ENCODE data around the gene DCLK1. TPM values are rescaled to one million over a fixed set of nuclear protein-coding genes. Genes with fewer than 3 reads are reported as not detected.

DCLK1 gene
- total RNA-seq, 4 donors from 2014 or later: 1.1 to 10.8 (median 6.7) TPM

GRCh38 chr13:35785576-35786303 is 345.4 kb downstream of the DCLK1 start:
- no peaks in the 10 kb centered on the region for H3K36me3 ChIP-seq
- 71 to 76% methylated on average over 8 to 12 of the region's 12 CpGs for WGBS, 2 donors (ENCODE audit: low coverage in 1 of 2)
- H3K27ac ChIP-seq: no peak overlapping the region
- no peaks in the 10 kb centered on the region for H3K9me3 ChIP-seq
- peaks cover 0 to 3% (median 0%) of the 10 kb centered on the region in 4 donors for H3K4me1 ChIP-seq
- in situ Hi-C loops (cut with MboI; ENCODE audit: low pct_ligation_motif_present in 1 of 4, low pct_unique_long_range_greater_than_20kb in 1 of 4, low sequenced_read_pairs in 3 of 4) (no loop called here), intact Hi-C loops (cut with DNase I; ENCODE audit: low total_unique reads) (loop anchor here (10.0 kb wide), 1 partner anchor 151 kb away; no protein-coding TSS in a partner anchor)
- H3K4me3 ChIP-seq: no peak overlapping the region
- DNase-seq: no peak
- no peaks in the 10 kb centered on the region for H3K27me3 ChIP-seq
- TF ChIP-seq POLR2A (IDR thresholded peaks at IDR 0.05) (no peak), POLR2AphosphoS5 (IDR thresholded peaks at IDR 0.05) (no peak), EP300 (IDR thresholded peaks at IDR 0.05; ENCODE audit: low read depth) (no peak), CTCF (IDR thresholded peaks at IDR 0.05) (no peak)

- Histone ChIP-seq H3K27ac (no peak overlapping the region), H3K4me1 (peaks cover 0 to 3% (median 0%) of the 10 kb centered on the region in 4 donors), H3K4me3 (no peak overlapping the region), H3K9me3 (no peaks in the 10 kb centered on the region), H3K36me3 (no peaks in the 10 kb centered on the region), H3K27me3 (no peaks in the 10 kb centered on the region)
- DNase-seq: no peak
- TF ChIP-seq POLR2A (IDR thresholded peaks at IDR 0.05) (no peak), POLR2AphosphoS5 (IDR thresholded peaks at IDR 0.05) (no peak), EP300 (IDR thresholded peaks at IDR 0.05; ENCODE audit: low read depth) (no peak), CTCF (IDR thresholded peaks at IDR 0.05) (no peak)
- WGBS, 2 donors (ENCODE audit: low coverage in 1 of 2): 70 to 86% methylated on average over 4 to 10 of the region's 10 CpGs
- in situ Hi-C loops (cut with MboI; ENCODE audit: low pct_ligation_motif_present in 1 of 4, low pct_unique_long_range_greater_than_20kb in 1 of 4, low sequenced_read_pairs in 3 of 4): no loop called here
- intact Hi-C loops (cut with DNase I; ENCODE audit: low total_unique reads): loop anchor here (10.0 kb wide), 1 partner anchor 150 kb away; no protein-coding TSS in a partner anchor
Observed at GRCh38 chr13:35784286-35784951, 346.8 kb downstream of the DCLK1 start.

GRCh38 chr13:35782793-35783192 is 348.4 kb downstream of the DCLK1 start:
- Histone ChIP-seq H3K4me3 (no peak overlapping the region), H3K27ac (no peak overlapping the region), H3K4me1 (peaks cover 0 to 3% (median 0%) of the 10 kb centered on the region in 4 donors), H3K27me3 (no peaks in the 10 kb centered on the region), H3K9me3 (no peaks in the 10 kb centered on the region), H3K36me3 (no peaks in the 10 kb centered on the region)
- in situ Hi-C loops (cut with MboI; ENCODE audit: low pct_ligation_motif_present in 1 of 4, low pct_unique_long_range_greater_than_20kb in 1 of 4, low sequenced_read_pairs in 3 of 4) (no loop called here), intact Hi-C loops (cut with DNase I; ENCODE audit: low total_unique reads) (loop anchor here (10.0 kb wide), 1 partner anchor 148 kb away; no protein-coding TSS in a partner anchor)
- DNase-seq: no peak
- no peak for TF ChIP-seq CTCF (IDR thresholded peaks at IDR 0.05)
- TF ChIP-seq EP300 (IDR thresholded peaks at IDR 0.05; ENCODE audit: low read depth): no peak
- TF ChIP-seq POLR2AphosphoS5 (IDR thresholded peaks at IDR 0.05): no peak
- TF ChIP-seq POLR2A (IDR thresholded peaks at IDR 0.05): no peak
- WGBS, 2 donors (ENCODE audit: low coverage in 1 of 2): 90 to 100% methylated on average over 1 to 2 of the region's 2 CpGs
